GM19455 (cell line): ENCODE data around the gene TSPAN4.

ENCODE experiments used
- ATAC-seq: cut with Tn5 transposase; IDR thresholded peaks from one replicate; pipeline ENCODE4 v1.9.1; 2021; ENCODE audit not compliant: unreplicated experiment

The TSPAN4 gene

DNA sequence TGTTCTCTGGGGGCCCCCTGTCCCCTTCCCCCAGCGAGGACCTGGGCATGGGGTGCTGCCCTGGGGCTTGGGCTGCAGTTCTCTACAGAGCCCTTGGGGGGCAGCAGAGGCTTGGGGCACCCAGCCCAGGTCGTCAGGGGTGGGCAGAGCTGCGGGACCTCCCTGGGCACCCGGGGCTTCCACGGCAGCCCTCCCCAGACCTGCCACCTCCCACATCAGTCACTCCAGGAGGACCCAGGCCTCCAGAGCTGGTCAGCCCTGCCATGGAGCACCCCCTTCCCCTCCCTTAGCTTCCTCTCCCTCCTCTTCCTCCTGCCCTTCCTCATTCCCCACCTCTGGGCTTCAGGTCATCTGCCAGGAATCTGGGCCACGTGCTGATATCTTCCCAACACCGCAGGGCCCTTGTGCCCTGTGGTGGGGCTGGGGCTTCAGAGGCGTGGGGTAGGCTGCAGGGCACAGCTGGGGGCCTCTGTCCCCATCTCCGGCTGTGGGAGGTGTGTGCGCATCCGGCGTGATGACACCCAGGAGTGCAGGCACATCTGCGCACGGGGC is 5.8 kb downstream of the TSPAN4 start:
- no peak for ATAC-seq

- no peak for ATAC-seq
Observed at GRCh38 chr11:849104-849824, 6.6 kb downstream of the TSPAN4 start.

DNA sequence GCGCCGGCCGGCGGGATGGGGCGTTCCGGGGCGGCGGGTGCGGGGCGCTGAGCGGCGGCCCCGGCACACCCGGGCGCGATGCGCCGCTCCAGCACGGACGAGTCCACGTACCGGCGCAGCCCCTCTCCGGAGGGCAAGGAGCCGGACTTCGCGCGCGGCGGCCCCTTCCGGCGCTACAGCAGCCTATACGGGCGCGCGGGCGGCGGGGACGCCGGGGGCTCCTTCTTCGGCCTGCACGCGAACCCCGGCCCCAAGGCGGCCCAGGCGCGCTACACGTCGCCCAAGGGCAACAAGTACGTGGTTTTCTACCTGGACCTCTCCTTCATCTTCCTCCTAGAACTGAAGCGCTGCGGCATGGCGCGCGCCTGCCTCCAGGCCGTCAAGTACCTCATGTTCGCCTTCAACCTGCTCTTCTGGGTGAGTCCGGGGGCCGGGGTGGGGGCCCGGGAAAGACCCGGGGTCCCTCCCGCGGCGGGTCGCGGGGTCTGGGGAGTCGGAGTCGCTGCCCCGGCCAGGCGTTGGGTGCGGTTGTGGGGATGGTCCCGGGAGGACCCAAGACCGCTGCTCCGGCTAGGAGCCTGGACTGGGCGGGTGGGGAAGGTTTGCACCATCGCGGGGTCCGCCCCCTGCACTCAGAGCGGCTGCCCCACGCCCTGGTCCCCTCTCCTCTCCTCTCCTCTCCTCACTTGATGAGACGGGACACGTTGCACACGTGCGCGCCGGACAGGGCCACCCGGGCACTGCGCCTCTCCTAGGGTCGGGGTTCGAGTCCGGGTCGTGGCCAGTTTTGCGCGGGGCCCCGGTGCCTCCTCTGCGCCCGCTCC is 7.5 kb downstream of the TSPAN4 start:
- no peak for ATAC-seq

- ATAC-seq = no peak
Observed at GRCh38 chr11:850775-851763, 8.4 kb downstream of the TSPAN4 start.

GRCh38 chr11:852762-853161 is 10.1 kb downstream of the TSPAN4 start:
- ATAC-seq = no peak

GRCh38 chr11:853682-854448 is 11.2 kb downstream of the TSPAN4 start:
- ATAC-seq = no peak

DNA sequence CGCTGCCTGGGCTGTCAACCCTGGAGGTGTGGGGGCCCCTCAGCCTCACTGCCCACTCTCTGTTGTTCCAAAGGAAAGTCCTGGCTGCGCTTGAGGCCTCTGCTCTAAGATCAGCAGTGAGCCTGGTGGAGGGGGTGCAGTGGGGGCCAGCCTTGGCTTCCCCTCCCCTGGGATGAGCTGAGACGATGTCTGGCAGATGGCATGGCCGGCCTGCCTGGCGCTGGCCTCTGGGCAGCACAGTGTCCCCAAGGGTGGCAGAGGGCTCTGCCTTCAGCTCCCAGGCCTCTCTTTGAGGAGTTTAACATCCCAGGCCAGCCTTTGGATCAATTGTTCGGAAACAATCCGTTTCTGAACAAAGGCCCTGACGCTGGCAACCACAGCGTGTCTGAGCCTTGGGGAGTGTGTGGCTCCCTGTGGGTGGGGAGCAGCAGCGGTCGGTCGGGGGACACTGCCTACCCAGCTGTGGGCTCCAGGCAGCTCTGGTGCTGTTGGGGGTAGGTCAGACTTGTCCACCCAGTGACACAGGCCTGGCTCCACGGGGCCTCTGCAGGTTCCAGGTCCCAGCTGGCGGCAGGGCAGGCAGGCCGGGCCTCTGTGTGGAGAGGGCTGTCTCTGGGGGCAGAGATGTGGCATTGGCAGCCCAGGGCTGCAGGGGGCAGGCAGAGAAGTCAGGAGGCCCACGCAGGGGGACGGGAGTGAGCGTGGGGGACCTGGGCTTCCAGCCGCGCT is 12.1 kb downstream of the TSPAN4 start:
- ATAC-seq = no peak

DNA sequence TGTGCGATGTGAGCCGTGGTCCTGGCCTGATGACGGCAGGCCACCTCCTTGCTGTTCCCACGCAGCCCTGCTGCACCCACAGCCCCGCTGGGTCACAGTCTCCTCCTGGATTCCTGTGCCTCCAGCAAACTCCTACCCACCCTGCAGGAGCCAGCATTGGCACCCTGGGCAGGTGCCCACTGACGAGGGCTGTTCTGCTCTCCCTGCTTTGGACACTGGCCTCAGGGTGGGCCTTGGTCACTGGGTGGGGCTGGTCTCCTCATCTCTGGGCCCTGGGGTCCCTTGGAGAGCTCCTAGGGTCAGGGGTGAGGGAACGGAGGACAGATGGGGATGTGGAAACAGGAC is 12.7 kb downstream of the TSPAN4 start:
- no peak for ATAC-seq

- no peak for ATAC-seq
Observed at GRCh38 chr11:855796-856195, 13.1 kb downstream of the TSPAN4 start.

- ATAC-seq = no peak
Observed at GRCh38 chr11:856397-856796, 13.7 kb downstream of the TSPAN4 start.

DNA sequence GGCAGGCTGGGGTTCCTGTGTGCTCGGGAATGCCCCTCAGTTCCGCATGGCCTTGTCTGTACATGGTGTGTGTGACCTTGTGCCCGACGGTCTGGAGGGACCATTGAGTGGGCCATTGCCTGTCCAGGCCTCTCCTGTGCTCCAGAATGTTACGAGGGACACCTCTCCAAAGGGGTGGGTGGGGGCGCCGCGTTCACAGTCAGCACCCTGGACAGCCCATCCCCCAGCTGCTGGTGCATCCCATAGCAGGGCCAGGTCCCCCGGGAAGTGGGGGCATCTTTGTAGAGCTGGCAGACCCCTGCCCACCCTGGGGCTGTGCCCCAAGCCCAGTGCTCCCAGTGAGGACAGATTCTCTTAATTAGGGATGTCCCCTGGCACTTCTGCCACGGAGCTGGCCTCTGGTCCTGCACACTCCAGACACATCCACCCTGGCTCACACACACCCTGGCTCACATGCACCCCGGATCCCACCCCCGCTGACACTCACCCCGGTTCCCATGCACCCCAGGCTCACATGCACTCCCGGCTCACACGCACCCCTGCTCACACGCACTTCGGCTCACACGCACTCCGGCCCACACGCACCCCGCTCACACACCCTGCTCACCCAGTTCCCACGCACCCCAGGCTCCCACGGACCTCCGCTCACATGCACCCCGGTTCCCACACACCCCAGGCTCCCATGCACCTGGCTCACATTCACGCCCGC is 15.6 kb downstream of the TSPAN4 start:
- no peak for ATAC-seq

DNA sequence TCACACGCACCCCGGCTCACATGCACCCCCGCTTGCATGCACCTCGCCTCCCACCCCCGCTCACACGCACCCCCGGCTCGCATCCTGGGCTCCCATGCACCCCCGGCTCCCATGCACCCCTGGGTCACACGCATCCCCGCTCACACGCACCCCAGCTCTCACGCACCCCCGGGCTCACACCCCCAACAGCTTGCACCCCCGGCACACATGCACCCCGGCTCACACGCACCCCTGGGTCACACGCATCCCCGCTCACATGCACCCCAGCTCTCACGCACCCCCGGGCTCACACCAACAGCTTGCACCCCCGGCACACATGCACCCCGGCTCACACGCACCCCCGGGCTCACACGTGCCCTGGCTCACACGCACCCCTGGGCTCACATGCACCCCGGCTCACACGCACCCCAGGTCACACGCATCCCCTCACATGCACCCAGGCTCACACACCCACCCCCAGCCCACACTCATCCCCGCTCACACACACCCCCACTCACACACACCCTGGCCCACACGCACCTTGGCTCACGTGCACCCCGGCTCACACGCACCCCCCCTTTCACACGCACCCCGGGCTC is 16.2 kb downstream of the TSPAN4 start:
- ATAC-seq = no peak

- ATAC-seq = no peak
Observed at GRCh38 chr11:859394-860131, 16.9 kb downstream of the TSPAN4 start.

DNA sequence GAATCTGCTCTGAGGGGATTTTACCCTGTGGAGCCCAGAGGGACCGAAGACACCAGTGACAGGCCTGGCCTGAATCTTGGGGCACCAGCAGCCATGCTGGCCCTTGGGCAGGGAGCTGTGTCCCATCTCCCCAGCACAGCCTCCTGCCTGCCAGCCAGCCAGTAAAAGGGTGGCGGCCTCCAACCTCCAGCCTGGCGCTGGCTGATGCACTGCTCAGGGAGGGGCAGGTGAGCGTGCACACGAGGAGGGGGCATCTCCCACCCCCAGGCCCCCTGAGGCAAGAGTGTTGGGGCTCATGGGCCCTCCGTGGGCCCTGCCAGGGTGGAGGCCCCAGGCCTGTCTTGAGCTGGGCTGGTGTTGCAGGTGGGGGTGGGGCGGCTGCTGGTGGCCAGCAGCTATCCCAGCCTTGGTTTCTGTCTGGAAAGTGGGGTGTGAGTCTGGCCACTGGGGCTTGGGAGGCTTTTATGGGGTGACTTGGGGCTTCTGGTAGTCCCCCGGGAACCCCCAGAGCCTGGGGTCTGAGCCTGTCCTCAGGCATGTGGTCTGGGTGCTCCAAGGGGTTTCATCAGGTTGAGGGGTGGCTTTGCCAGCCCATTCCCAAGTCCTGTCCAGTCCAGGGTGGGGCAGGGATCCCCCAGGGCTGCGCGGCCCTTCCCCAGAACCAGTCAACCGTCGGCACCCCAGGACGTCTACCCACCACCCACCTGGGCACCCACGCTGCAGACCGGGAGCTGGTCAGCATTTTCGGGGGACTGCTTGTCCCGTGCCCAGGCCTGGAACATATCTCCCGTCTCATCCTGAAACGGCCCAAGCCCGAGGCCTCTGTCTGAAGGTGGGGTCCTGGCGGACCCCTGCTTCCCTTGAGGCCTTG is 17.8 kb downstream of the TSPAN4 start:
- no peak for ATAC-seq

DNA sequence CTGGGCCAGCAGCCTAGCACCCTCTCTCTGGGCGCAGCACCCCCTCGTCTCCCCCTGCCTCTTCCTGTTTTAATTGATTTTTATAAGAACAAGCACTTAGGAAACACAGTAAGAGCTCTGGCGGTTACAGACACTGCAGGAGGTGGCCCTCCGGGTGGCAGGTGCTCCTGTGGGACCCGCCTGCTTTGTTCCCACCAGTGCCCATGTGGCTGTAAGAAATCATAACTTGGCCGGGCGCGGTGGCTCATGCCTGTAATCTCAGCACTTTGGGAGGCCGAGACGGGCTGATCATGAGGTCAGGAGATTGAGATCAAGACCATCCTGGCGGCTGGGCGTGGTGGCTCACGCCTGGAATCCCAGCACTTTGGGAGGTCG is 18.4 kb downstream of the TSPAN4 start:
- ATAC-seq = no peak

- no peak for ATAC-seq
Observed at GRCh38 chr11:862081-862661, 19.5 kb downstream of the TSPAN4 start.

DNA sequence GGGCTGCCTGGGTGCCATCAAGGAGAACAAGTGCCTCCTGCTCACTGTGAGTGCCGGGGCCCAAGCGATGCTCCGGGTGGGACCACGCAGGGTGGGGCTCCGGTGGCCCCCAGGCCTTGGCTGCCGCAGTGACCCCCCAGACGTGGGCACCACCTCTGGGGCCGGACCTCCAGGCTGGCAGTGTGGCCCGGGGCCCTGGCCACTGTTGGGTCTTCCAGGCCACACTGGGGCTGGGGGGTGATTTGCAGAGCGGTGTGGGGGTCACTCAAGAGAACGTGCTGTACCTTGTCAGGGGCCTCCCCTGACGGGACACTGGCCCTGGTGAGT is 20.0 kb downstream of the TSPAN4 start:
- ATAC-seq = no peak
